MCF 10A (cell line): ENCODE data around the gene CD74. TPM values are rescaled to one million over a fixed set of nuclear protein-coding genes. Genes with fewer than 3 reads are reported as not detected.

Experiments used
- BruUV-seq: library from RNA; stranded (reverse); fragments of 400-500 nt; replicated peaks from 2 replicates; lab custom pipeline; 2021; lab: Mats Ljungman, UMichigan
- CTCF ChIA-PET: fragments of 300-600 bp; sonication (Branson Sonifier 250); formaldehyde crosslinking; extraction: SDS; loops from one replicate; lab custom pipeline; 2021; ENCODE audit warnings: antibody characterized with exemption, inconsistent platforms; lab: Yijun Ruan, JAX
- POLR2A ChIA-PET: fragments of 300-600, 350-650 bp; sonication (Branson Sonifier 250); formaldehyde crosslinking; extraction: SDS; loops from one replicate; lab custom pipeline; 2020; ENCODE audit warnings: antibody characterized with exemption, inconsistent platforms; lab: Yijun Ruan, JAX
- DNase-seq: peaks from one replicate; pipeline ENCODE4 v3.0.0-alpha.2; 2018; ENCODE audit not compliant: unreplicated experiment
- H3K27ac Mint-ChIP-seq: one replicate; pipeline ENCODE4 v1.8.0; 2022; ENCODE audit warnings: mild to moderate bottlenecking, low read depth, mixed read lengths; ENCODE audit not compliant: unreplicated experiment
- H3K27me3 Mint-ChIP-seq: one replicate; pipeline ENCODE4 v1.8.0; 2022; ENCODE audit warnings: mixed read lengths; ENCODE audit not compliant: insufficient read depth, unreplicated experiment
- H3K36me3 Mint-ChIP-seq: one replicate; pipeline ENCODE4 v1.8.0; 2022; ENCODE audit warnings: mild to moderate bottlenecking, moderate library complexity, mixed read lengths; ENCODE audit not compliant: insufficient read depth, unreplicated experiment
- H3K4me1 Mint-ChIP-seq: one replicate; pipeline ENCODE4 v1.8.0; 2022; ENCODE audit warnings: mixed read lengths; ENCODE audit not compliant: insufficient read depth, unreplicated experiment
- H3K4me3 Mint-ChIP-seq: one replicate; pipeline ENCODE4 v1.8.0; 2022; ENCODE audit warnings: mild to moderate bottlenecking, moderate library complexity, mixed read lengths; ENCODE audit not compliant: unreplicated experiment
- H3K9me3 Mint-ChIP-seq: one replicate; pipeline ENCODE4 v1.8.0; 2022; ENCODE audit warnings: mixed read lengths; ENCODE audit not compliant: unreplicated experiment
- intact Hi-C: fragments of 100-400 bp; cut with micrococcal nuclease; formaldehyde crosslinking; loops from 2 replicates; pipeline ENCODE4 v1.14.1; 2022
- total RNA-seq: library from RNA; stranded (reverse); gene quantifications from 2 replicates; pipeline ENCODE4 v1.2.3, GENCODE V29; 2022
- TF ChIP-seq, protein P1 (sequence below): fragments of 200-600 bp; IDR thresholded peaks from one replicate; pipeline ENCODE4 v1.8.0; 2022; ENCODE audit warnings: antibody characterized with exemption, mild to moderate bottlenecking; ENCODE audit not compliant: unreplicated experiment

CD74 gene
- total RNA-seq, 1 experiment from 2014 or later, result not detected

DNA sequence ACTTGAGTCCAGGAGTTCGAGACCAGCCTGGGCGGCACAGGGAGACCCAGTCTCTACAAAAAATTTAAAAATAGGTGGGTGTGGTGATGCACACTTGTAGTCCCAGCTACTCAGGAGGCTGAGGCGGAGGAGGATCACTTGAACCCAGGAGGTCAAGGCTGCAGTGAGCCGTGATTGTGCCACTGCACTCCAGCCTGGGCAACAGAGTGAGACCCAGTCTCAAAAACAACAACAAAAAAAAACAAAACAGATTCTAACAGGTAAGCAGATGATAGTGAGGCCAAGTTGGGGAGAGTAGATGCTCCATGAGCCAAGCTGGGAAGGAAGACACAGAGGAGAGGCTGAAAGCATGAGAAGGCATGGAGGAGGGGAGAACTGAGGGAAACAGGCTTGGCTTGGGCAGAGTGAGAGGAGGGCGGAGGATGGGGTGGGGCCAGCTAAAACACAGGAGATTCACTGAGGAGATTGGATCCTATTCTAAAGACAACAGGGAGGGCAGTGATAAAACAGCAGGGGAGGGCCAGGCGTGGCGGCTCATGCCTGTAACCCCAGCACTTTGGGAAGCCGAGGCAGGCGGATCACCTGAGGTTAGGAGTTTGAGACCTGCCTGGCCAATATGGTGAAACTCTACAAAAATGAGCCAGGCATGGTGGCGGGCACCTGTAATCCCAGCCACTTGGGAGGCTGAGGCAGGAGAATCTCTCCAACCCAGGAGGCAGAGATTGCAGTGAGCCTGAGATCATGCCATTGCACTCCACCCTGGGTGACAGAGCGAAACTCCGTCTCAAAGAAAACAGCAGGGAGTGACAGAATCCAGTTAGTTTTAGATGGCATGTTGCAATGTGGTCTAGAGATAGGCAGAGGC is 28.5 kb upstream of the CD74 start:
- H3K36me3 Mint-ChIP-seq, result peaks cover 50% of the 10 kb centered on the region
- CTCF ChIA-PET, result interaction anchor here (1.0 kb wide), 1 partner anchor 318 kb away, joined by 3 read pairs; no protein-coding TSS in a partner anchor
- no peaks in the 10 kb centered on the region for H3K27me3 Mint-ChIP-seq
- peak; percentile 30 for DNase-seq
- H3K4me1 Mint-ChIP-seq, result peaks cover 11% of the 10 kb centered on the region
- no peak overlapping the region for H3K4me3 Mint-ChIP-seq
- intact Hi-C loops, result no loop called here
- H3K27ac Mint-ChIP-seq, result no peak overlapping the region
- POLR2A ChIA-PET, result interaction anchor here (0.6 to 2.3 kb wide), 3 partner anchors 8 to 728 kb away, joined by 3 to 13 read pairs (median 3); partner anchors contain the start of gene RPS14
- H3K9me3 Mint-ChIP-seq, result no peaks in the 10 kb centered on the region
- TF ChIP-seq, protein P1, sequence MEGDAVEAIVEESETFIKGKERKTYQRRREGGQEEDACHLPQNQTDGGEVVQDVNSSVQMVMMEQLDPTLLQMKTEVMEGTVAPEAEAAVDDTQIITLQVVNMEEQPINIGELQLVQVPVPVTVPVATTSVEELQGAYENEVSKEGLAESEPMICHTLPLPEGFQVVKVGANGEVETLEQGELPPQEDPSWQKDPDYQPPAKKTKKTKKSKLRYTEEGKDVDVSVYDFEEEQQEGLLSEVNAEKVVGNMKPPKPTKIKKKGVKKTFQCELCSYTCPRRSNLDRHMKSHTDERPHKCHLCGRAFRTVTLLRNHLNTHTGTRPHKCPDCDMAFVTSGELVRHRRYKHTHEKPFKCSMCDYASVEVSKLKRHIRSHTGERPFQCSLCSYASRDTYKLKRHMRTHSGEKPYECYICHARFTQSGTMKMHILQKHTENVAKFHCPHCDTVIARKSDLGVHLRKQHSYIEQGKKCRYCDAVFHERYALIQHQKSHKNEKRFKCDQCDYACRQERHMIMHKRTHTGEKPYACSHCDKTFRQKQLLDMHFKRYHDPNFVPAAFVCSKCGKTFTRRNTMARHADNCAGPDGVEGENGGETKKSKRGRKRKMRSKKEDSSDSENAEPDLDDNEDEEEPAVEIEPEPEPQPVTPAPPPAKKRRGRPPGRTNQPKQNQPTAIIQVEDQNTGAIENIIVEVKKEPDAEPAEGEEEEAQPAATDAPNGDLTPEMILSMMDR, result no peak
- BruUV-seq, result no TSS peak

GRCh38 chr5:150438873-150439546 is 26.3 kb upstream of the CD74 start:
- TF ChIP-seq, protein P1, result peak; percentile 84
- DNase-seq, result peak; percentile 71
- ChIA-PET CTCF (interaction anchor here (0.5 to 1.9 kb wide), 9 partner anchors 10 to 340 kb away, joined by 3 to 8 read pairs (median 3); partner anchors contain the start of gene SMIM3), POLR2A (interaction anchor here (2.3 kb wide), 1 partner anchor 11 kb away, joined by 13 read pairs; the partner anchor contains the start of gene RPS14)
- peaks cover 14% of the 10 kb centered on the region for H3K4me1 Mint-ChIP-seq
- no peak overlapping the region for H3K27ac Mint-ChIP-seq
- peaks cover 28% of the 10 kb centered on the region for H3K36me3 Mint-ChIP-seq
- no peak overlapping the region for H3K4me3 Mint-ChIP-seq
- no peaks in the 10 kb centered on the region for H3K27me3 Mint-ChIP-seq
- H3K9me3 Mint-ChIP-seq, result no peaks in the 10 kb centered on the region
- intact Hi-C loops, result loop anchor here (10.0 kb wide), 1 partner anchor 434 kb away; the partner anchor contains the start of genes HMGXB3 and TIGD6
- no TSS peak for BruUV-seq

GRCh38 chr5:150436141-150436680 is 23.5 kb upstream of the CD74 start:
- no peaks in the 10 kb centered on the region for H3K9me3 Mint-ChIP-seq
- no peak overlapping the region for H3K27ac Mint-ChIP-seq
- DNase-seq, result peak; percentile 89
- peaks cover 6% of the 10 kb centered on the region for H3K36me3 Mint-ChIP-seq
- no TSS peak for BruUV-seq
- POLR2A ChIA-PET, result interaction anchor here (0.7 to 1.2 kb wide), 4 partner anchors 13 to 1162 kb away, joined by 3 to 6 read pairs (median 4); partner anchors contain the start of genes RPS14 and TCOF1
- no peaks in the 10 kb centered on the region for H3K27me3 Mint-ChIP-seq
- intact Hi-C loops, result loop anchor here (1.0 to 10.0 kb wide), 5 partner anchors 79 to 431 kb away; partner anchors contain the start of genes HMGXB3, TCOF1 and TIGD6
- H3K4me1 Mint-ChIP-seq, result peaks cover 14% of the 10 kb centered on the region
- TF ChIP-seq, protein P1, result peak; percentile 94
- CTCF ChIA-PET, result interaction anchor here (0.6 to 4.1 kb wide), 23 partner anchors 11 to 900 kb away, joined by 3 to 11 read pairs (median 3); no protein-coding TSS in a partner anchor
- H3K4me3 Mint-ChIP-seq, result no peak overlapping the region
